HepG2 (cell line): ENCODE results near the gene KRTAP10-5. TPM values are rescaled to one million over a fixed set of nuclear protein-coding genes. Genes with fewer than 3 reads are reported as not detected.
"Not testable (repeated sequence)": the region's sequence is repeated elsewhere in the genome, so short reads cannot be mapped to it uniquely, and the experiment has no call there.

Experiments used
- ATAC-seq: fragments of 200-7000 bp; cut with Tn5 transposase; 3 replicates; pipeline ENCODE4 v1.9.1; 2020; ENCODE audit warnings: mild to moderate bottlenecking, moderate library complexity
- BruUV-seq: library from RNA; stranded (reverse); fragments of 400-500 nt; replicated peaks from 2 replicates; lab custom pipeline; 2021; lab: Mats Ljungman, UMichigan
- CTCF ChIA-PET: fragments of 300-600 bp; formaldehyde crosslinking; extraction: SDS; loops from one replicate; lab custom pipeline; 2021; ENCODE audit warnings: low total read pairs, inconsistent platforms, low intra/inter-chr PET ratio; lab: Yijun Ruan, JAX
- POLR2A ChIA-PET: fragments of 350-600 bp; sonication (Branson Sonifier 250); formaldehyde crosslinking; loops from one replicate; lab custom pipeline; 2020; ENCODE audit warnings: antibody characterized with exemption, inconsistent platforms; lab: Yijun Ruan, JAX
- DNase-seq: peaks from one replicate; pipeline ENCODE4 v3.0.0-alpha.2; 2015; ENCODE audit warnings: low spot score
- FAIRE-seq: peaks from 3 replicates; lab custom pipeline; 2011; peaks lifted over from hg19 to GRCh38; lab: Jason Lieb, UNC
- H2AFZ ChIP-seq: one replicate; pipeline ENCODE4 v1.6.1; 2011; ENCODE audit warnings: low read length, inconsistent platforms
- H3K27ac ChIP-seq: fragments of 300-600 bp; 3 replicates; pipeline ENCODE4 v1.8.0; 2011; ENCODE audit warnings: mixed run types, mild to moderate bottlenecking, mixed read lengths, low read length, inconsistent platforms; ENCODE audit not compliant: insufficient read depth; ENCODE audit errors: extremely low read length
- H3K27me3 ChIP-seq, 2 experiments: fragments of 200-600 bp in 1 of 2; 2 replicates in 1 of 2; 3 replicates in 1 of 2; pipeline versions ENCODE4 v1.6.0 to v1.8.0; 2011; ENCODE audit warnings: low read length in 2 of 2, mild to moderate bottlenecking in 2 of 2, moderate library complexity in 2 of 2, inconsistent platforms in 1 of 2; ENCODE audit not compliant: insufficient read depth in 2 of 2, control insufficient read depth in 1 of 2
- H3K36me3 ChIP-seq, 2 experiments: fragments of 200-600 bp in 1 of 2; replicated peaks in 1 of 2; 2 replicates in 1 of 2; 3 replicates in 1 of 2; pipeline versions ENCODE4 v1.5.1 to v1.8.0; 2011; ENCODE audit warnings: low read length in 2 of 2, inconsistent platforms in 1 of 2; ENCODE audit not compliant: insufficient read depth in 2 of 2, control insufficient read depth in 1 of 2
- H3K4me1 ChIP-seq: 2 replicates; pipeline ENCODE4 v1.5.1; 2012; ENCODE audit warnings: low read length, inconsistent platforms; ENCODE audit not compliant: insufficient read depth
- H3K4me2 ChIP-seq: 2 replicates; pipeline ENCODE4 v1.6.0; 2011; ENCODE audit warnings: low read depth, low read length, inconsistent platforms
- H3K4me3 ChIP-seq, 3 experiments: fragments of 200-600 bp in 1 of 3; sonication (generic), shearing (Covaris generic) in 1 of 3; replicated peaks in 1 of 3; 2 replicates each; pipeline ENCODE4 v1.5.1; 2011 to 2016; ENCODE audit warnings: low read length in 3 of 3, inconsistent platforms in 2 of 3, low read depth in 2 of 3, mild to moderate bottlenecking in 2 of 3, control low read depth in 1 of 3, mixed read lengths in 1 of 3; ENCODE audit not compliant: insufficient read depth in 1 of 3
- H3K79me2 ChIP-seq: one replicate; pipeline ENCODE4 v1.6.1; 2011; ENCODE audit warnings: low read length, inconsistent platforms; ENCODE audit not compliant: insufficient read depth
- H3K9ac ChIP-seq: 2 replicates; pipeline ENCODE4 v1.6.0; 2011; ENCODE audit warnings: mild to moderate bottlenecking, low read depth, low read length, inconsistent platforms; ENCODE audit not compliant: insufficient read depth
- H3K9me3 ChIP-seq: 2 replicates; pipeline ENCODE4 v1.5.1; 2012; ENCODE audit warnings: mild to moderate bottlenecking, low read length
- H4K20me1 ChIP-seq: 2 replicates; pipeline ENCODE4 v1.6.0; 2011; ENCODE audit warnings: inconsistent platforms, mild to moderate bottlenecking, low read length, moderate library complexity; ENCODE audit not compliant: insufficient read depth
- CENPX ChIP-seq: sonication (generic); formaldehyde crosslinking; IDR thresholded peaks from 2 replicates; pipeline ENCODE4 v1.9.0; 2021; ENCODE audit warnings: mild to moderate bottlenecking, missing genetic modification reagents, moderate library complexity
- WGBS: methylation state at CpG from one replicate; pipeline ENCODE4 v1.1.6; 2017; ENCODE audit warnings: low lambda C conversion rate; 5-methylcytosine and 5-hydroxymethylcytosine counted together
- in situ Hi-C: cut with HindIII; loops from 2 replicates; pipeline ENCODE4 v1.10.0; 2017; ENCODE audit warnings: low pct_unique_long_range_greater_than_20kb; ENCODE audit not compliant: extremely low pct_ligation_motif_present
- intact Hi-C: fragments of 100-400 bp; cut with micrococcal nuclease; formaldehyde crosslinking; loops from one replicate; pipeline ENCODE4 v1.10.0; 2022; ENCODE audit not compliant: unreplicated experiment
- polyA plus RNA-seq, 8 experiments: library from polyadenylated mRNA; depleted of rRNA in 3 of 8; stranded (reverse) in 7 of 8; unstranded in 1 of 8; fragments of >200 nt; fragmentation: Illumina TruSeq in 4 of 8; extraction: Trizol in 4 of 8; gene quantifications; 2 replicates each; pipeline versions ENCODE4 v1.2.1 to v1.2.3, GENCODE V29; 2011 to 2016; ENCODE audit warnings: low read depth in 4 of 8, missing spikeins in 1 of 8, mixed read lengths in 1 of 8; ENCODE audit not compliant: insufficient read depth in 1 of 8
- total RNA-seq, 5 experiments: library from RNA; depleted of rRNA; stranded (reverse); fragments of >200 nt; fragmentation: Illumina TruSeq; extraction: Trizol; gene quantifications; 2 replicates each; pipeline ENCODE4 v1.2.3, GENCODE V29; 2016; ENCODE audit warnings: low read depth in 1 of 5

The KRTAP10-5 gene
- total and polyA plus RNA-seq, 2 of the 13 experiments (the other 11 are each of a cell fraction or from before 2014, with no cell fraction given), result not detected

DNA sequence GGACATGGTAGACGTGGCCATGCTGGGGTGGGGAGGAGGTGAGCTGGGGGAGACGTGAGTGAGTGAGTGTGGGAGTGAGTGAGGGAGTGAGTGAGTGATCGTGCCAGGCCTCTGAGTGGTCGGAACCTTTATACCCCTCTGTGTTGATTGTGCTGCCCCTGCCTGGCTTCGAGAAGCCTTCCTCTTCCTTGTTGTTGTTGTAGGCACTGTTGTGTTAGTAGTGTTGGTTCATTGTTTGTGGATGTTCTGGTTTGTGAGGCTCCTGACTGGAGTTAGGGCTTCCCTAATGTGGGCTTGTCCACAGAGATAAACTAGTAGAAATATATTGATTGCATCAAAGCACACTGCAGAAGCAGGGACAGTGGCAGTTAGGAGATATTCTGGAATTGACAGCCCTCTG, 21.7 kb downstream of the KRTAP10-5 start, which contains the start of gene KRTAP10-3:
TSS of gene KRTAP10-3 (minus strand) at position 101 of the 400 bp plus-strand sequence. CDS start at position 21, 80 bp downstream.
- no peaks in the 10 kb centered on the region for H3K4me1 ChIP-seq
- ChIA-PET POLR2A (no interaction called here), CTCF (no interaction called here)
- no peaks in the 10 kb centered on the region for H4K20me1 ChIP-seq
- TF ChIP-seq CENPX, result no peak
- in situ Hi-C loops, result no loop called here
- no peaks in the 10 kb centered on the region for H3K9me3 ChIP-seq
- ATAC-seq, result no peak
- H3K27ac ChIP-seq, result no peak within 1 kb of the TSS
- WGBS, result 31% methylated on average over 5 of the region's 5 CpGs
- no peak within 1 kb of the TSS for H2AFZ ChIP-seq
- DNase-seq, result no peak
- no peak within 1 kb of the TSS for H3K9ac ChIP-seq
- H3K79me2 ChIP-seq, result no peaks in the 10 kb centered on the region
- intact Hi-C loops, result no loop called here
- peaks cover 0 to 11% of the 10 kb centered on the region in 2 experiments; a peak in 2 of 5 replicates for H3K27me3 ChIP-seq
- FAIRE-seq, result no peak
- BruUV-seq, result no TSS peak
- H3K36me3 ChIP-seq, result no peaks in the 10 kb centered on the region
- no peak within 1 kb of the TSS for H3K4me3 ChIP-seq
- H3K4me2 ChIP-seq, result no peak within 1 kb of the TSS

DNA sequence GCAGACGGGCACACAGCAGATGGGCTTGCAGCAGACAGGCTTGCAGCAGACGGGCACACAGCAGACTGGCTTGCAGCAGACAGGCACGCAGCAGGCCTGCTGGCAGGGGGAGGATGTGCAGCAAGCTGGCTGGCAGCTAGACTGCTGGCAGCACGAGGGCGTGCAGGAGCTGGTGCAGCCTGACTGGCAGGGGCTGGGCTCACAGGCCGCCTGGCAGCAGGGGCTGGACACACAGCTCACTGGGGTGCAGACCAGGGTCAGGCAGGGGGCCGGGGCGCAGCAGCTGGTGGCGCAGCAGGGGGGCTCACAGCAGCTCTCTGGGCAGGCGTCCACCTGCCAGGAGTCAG, 22.1 kb downstream of the KRTAP10-5 start:
- BruUV-seq, H3K4me2 ChIP-seq, H3K4me3 ChIP-seq, H3K27ac ChIP-seq, H3K9me3 ChIP-seq, H3K36me3 ChIP-seq, intact Hi-C loops, CTCF ChIA-PET, POLR2A ChIA-PET, H2AFZ ChIP-seq, DNase-seq, ATAC-seq, H3K4me1 ChIP-seq, FAIRE-seq, H3K9ac ChIP-seq, in situ Hi-C loops, H4K20me1 ChIP-seq, H3K79me2 ChIP-seq: not testable (repeated sequence)
- no CpG with 5 or more reads among the region's 10 CpGs for WGBS
- H3K27me3 ChIP-seq, result peaks cover 0 to 11% of the 10 kb centered on the region in 2 experiments; a peak in 2 of 5 replicates
